Neuronal stem cell (in vitro differentiated cells): Measurements from ENCODE around the gene PAFAH2.

Experiments used
- DNase-seq: peaks from one replicate; pipeline ENCODE4 v3.0.0-alpha.2; 2013; ENCODE audit warnings: low spot score
- H2AFZ ChIP-seq: one replicate; pipeline ENCODE4 v1.6.1; 2013; ENCODE audit warnings: mild to moderate bottlenecking, low read length, inconsistent platforms
- H2AK5ac ChIP-seq: 2 replicates; pipeline ENCODE4 v1.6.1; 2013; ENCODE audit warnings: low read depth, mild to moderate bottlenecking, inconsistent platforms, low read length, moderate library complexity, mixed read lengths
- H2BK120ac ChIP-seq: 2 replicates; pipeline ENCODE4 v1.6.1; 2013; ENCODE audit warnings: low read depth, mild to moderate bottlenecking, inconsistent platforms, low read length, moderate library complexity, mixed read lengths
- H2BK12ac ChIP-seq: one replicate; pipeline ENCODE4 v1.6.1; 2013; ENCODE audit warnings: low read length, inconsistent platforms
- H2BK15ac ChIP-seq: 2 replicates; pipeline ENCODE4 v1.6.1; 2013; ENCODE audit warnings: mild to moderate bottlenecking, low read length, inconsistent platforms, mixed read lengths
- H2BK5ac ChIP-seq: one replicate; pipeline ENCODE4 v1.6.1; 2013; ENCODE audit warnings: inconsistent platforms, mild to moderate bottlenecking, low read length, moderate library complexity
- H3K14ac ChIP-seq: one replicate; pipeline ENCODE4 v1.6.1; 2013; ENCODE audit warnings: low read length, inconsistent platforms
- H3K18ac ChIP-seq: 2 replicates; pipeline ENCODE4 v1.6.1; 2013; ENCODE audit warnings: low read length, inconsistent platforms
- H3K23ac ChIP-seq: 2 replicates; pipeline ENCODE4 v1.6.1; 2013; ENCODE audit warnings: low read depth, mild to moderate bottlenecking, mixed read lengths, low read length, inconsistent platforms; ENCODE audit not compliant: poor library complexity
- H3K27ac ChIP-seq: replicated peaks from 3 replicates; pipeline ENCODE4 v1.5.1; 2013; ENCODE audit warnings: low read length, inconsistent platforms
- H3K27me3 ChIP-seq, 3 experiments: 2 replicates each; pipeline ENCODE4 v1.6.1; 2013; ENCODE audit warnings: low read length in 3 of 3, mild to moderate bottlenecking in 2 of 3, inconsistent platforms in 1 of 3, low read depth in 1 of 3, mixed read lengths in 1 of 3, moderate library complexity in 1 of 3; ENCODE audit not compliant: control insufficient read depth in 3 of 3, insufficient read depth in 3 of 3
- H3K36me3 ChIP-seq, 2 donors: replicated peaks in 1 of 2; 2 replicates each; pipeline ENCODE4 v1.6.1; 2013; ENCODE audit warnings: low read length in 2 of 2; ENCODE audit not compliant: control insufficient read depth in 2 of 2, insufficient read depth in 2 of 2
- H3K4ac ChIP-seq: 2 replicates; pipeline ENCODE4 v1.6.1; 2013; ENCODE audit warnings: inconsistent platforms, mild to moderate bottlenecking, low read length, moderate library complexity
- H3K4me1 ChIP-seq, 2 donors: 1 replicate in 1 of 2; 2 replicates in 1 of 2; pipeline ENCODE4 v1.6.1; 2013; ENCODE audit warnings: low read length in 2 of 2, low read depth in 1 of 2; ENCODE audit not compliant: control insufficient read depth in 2 of 2, insufficient read depth in 1 of 2
- H3K4me2 ChIP-seq: one replicate; pipeline ENCODE4 v1.6.1; 2013; ENCODE audit warnings: mild to moderate bottlenecking, low read length, inconsistent platforms; ENCODE audit not compliant: insufficient read depth, poor library complexity, severe bottlenecking
- H3K4me3 ChIP-seq, 2 donors: 2 replicates each; pipeline ENCODE4 v1.5.1; 2013; ENCODE audit warnings: low read length in 2 of 2, mild to moderate bottlenecking in 2 of 2, inconsistent platforms in 1 of 2, moderate library complexity in 1 of 2
- H3K79me1 ChIP-seq: one replicate; pipeline ENCODE4 v1.6.1; 2013; ENCODE audit warnings: low read depth, mild to moderate bottlenecking, inconsistent platforms, low read length, moderate library complexity
- H3K9ac ChIP-seq: one replicate; pipeline ENCODE4 v1.6.1; 2013; ENCODE audit warnings: mild to moderate bottlenecking, low read depth, low read length, inconsistent platforms; ENCODE audit not compliant: poor library complexity
- H3K9me3 ChIP-seq, 2 donors: replicated peaks in 1 of 2; 2 replicates each; pipeline versions ENCODE3 to v1.6.1; 2013; ENCODE audit warnings: low read length in 2 of 2, mild to moderate bottlenecking in 2 of 2, inconsistent platforms in 1 of 2, low read depth in 1 of 2, mixed read lengths in 1 of 2, moderate library complexity in 1 of 2; ENCODE audit not compliant: control insufficient read depth in 2 of 2, insufficient read depth in 1 of 2
- H4K8ac ChIP-seq: one replicate; pipeline ENCODE4 v1.6.1; 2013; ENCODE audit warnings: low read depth, mild to moderate bottlenecking, inconsistent platforms, low read length, moderate library complexity
- H4K91ac ChIP-seq: one replicate; pipeline ENCODE4 v1.6.1; 2013; ENCODE audit warnings: low read length, low read depth, mild to moderate bottlenecking, inconsistent platforms; ENCODE audit not compliant: poor library complexity
- WGBS, 2 donors: extraction: QIAGEN DNeasy Blood & Tissue Kit; methylation state at CpG; one replicate each; pipeline ENCODE4 v1.1.7; 2013; ENCODE audit warnings: missing lambda C conversion rate in 2 of 2, mixed read lengths in 1 of 2; ENCODE audit not compliant: insufficient read length in 2 of 2, insufficient replicate concordance in 1 of 2; ENCODE audit errors: extremely low coverage in 2 of 2; 5-methylcytosine and 5-hydroxymethylcytosine counted together

PAFAH2 gene

GRCh38 chr1:26028490-26028980, 30.7 kb upstream of the PAFAH2 start:
- peak overlapping the region; percentile 16 for H2BK15ac ChIP-seq
- no peak overlapping the region for H3K27ac ChIP-seq
- H2BK12ac ChIP-seq: no peak overlapping the region
- no peaks in the 10 kb centered on the region for H3K9me3 ChIP-seq
- no peak overlapping the region for H2AFZ ChIP-seq
- no peak overlapping the region for H3K4me3 ChIP-seq
- H3K14ac ChIP-seq: no peak overlapping the region
- H4K91ac ChIP-seq: peak overlapping the region; percentile 57
- no CpG with 5 or more reads among the region's 8 CpGs for WGBS, 2 donors
- peak overlapping the region; percentile 33 for H3K18ac ChIP-seq
- H3K27me3 ChIP-seq: peaks cover 0 to 9% (median 2%) of the 10 kb centered on the region in 3 experiments
- H4K8ac ChIP-seq: peak overlapping the region; percentile 73
- peak overlapping the region; percentile 73 for H3K9ac ChIP-seq
- H3K4ac ChIP-seq: no peak overlapping the region
- no peak overlapping the region for H3K4me2 ChIP-seq
- peak overlapping the region; percentile 14 for H3K23ac ChIP-seq
- H3K36me3 ChIP-seq: no peaks in the 10 kb centered on the region
- peaks cover 1 to 2% of the 10 kb centered on the region in 2 donors for H3K4me1 ChIP-seq
- no peak overlapping the region for H2BK120ac ChIP-seq
- H2BK5ac ChIP-seq: peak overlapping the region; percentile 30
- peak overlapping the region; percentile 5 for H2AK5ac ChIP-seq
- DNase-seq: no peak
- no peaks in the 10 kb centered on the region for H3K79me1 ChIP-seq

- Histone ChIP-seq H2BK120ac (no peak overlapping the region), H3K4me1 (peaks cover 1 to 2% of the 10 kb centered on the region in 2 donors), H3K23ac (peak overlapping the region; percentile 14), H3K9ac (peak overlapping the region; percentile 73), H4K91ac (peak overlapping the region; percentile 57), H2AFZ (no peak overlapping the region), H3K14ac (no peak overlapping the region), H2BK12ac (no peak overlapping the region), H3K27me3 (peaks cover 0 to 8% (median under 1%) of the 10 kb centered on the region in 3 experiments), H4K8ac (peak overlapping the region; percentile 73), H3K36me3 (no peaks in the 10 kb centered on the region), H2AK5ac (peak overlapping the region; percentile 5), H3K9me3 (no peaks in the 10 kb centered on the region), H2BK15ac (peak overlapping the region; percentile 16), H3K79me1 (no peaks in the 10 kb centered on the region), H2BK5ac (peak overlapping the region; percentile 30), H3K4me2 (no peak overlapping the region), H3K4ac (no peak overlapping the region), H3K27ac (no peak overlapping the region), H3K4me3 (no peak overlapping the region), H3K18ac (peak overlapping the region; percentile 33)
- no CpG with 5 or more reads among the region's 3 CpGs for WGBS, 2 donors
- DNase-seq: no peak
These were observed 30.0 kb upstream of the PAFAH2 start for GRCh38 chr1:26027716-26028489.

- no peak overlapping the region for H2AK5ac ChIP-seq
These were observed 27.7 kb upstream of the PAFAH2 start for GRCh38 chr1:26025517-26025916.

GRCh38 chr1:26025060-26025459, 27.2 kb upstream of the PAFAH2 start:
- Histone ChIP-seq H2BK5ac (no peak overlapping the region), H2BK12ac (no peak overlapping the region), H2AK5ac (no peak overlapping the region), H3K18ac (no peak overlapping the region), H3K4me3 (no peak overlapping the region), H3K4me2 (no peak overlapping the region), H4K91ac (no peak overlapping the region), H3K4me1 (peaks cover 7 to 21% of the 10 kb centered on the region in 2 donors), H2BK15ac (no peak overlapping the region), H3K14ac (no peak overlapping the region), H3K9me3 (no peaks in the 10 kb centered on the region), H3K36me3 (no peaks in the 10 kb centered on the region), H2AFZ (no peak overlapping the region), H3K79me1 (no peaks in the 10 kb centered on the region), H4K8ac (no peak overlapping the region), H3K23ac (no peak overlapping the region), H2BK120ac (no peak overlapping the region), H3K27me3 (peaks cover 0 to 8% (median 0%) of the 10 kb centered on the region in 3 experiments), H3K4ac (no peak overlapping the region), H3K27ac (no peak overlapping the region), H3K9ac (no peak overlapping the region)
- no peak for DNase-seq
- no CpG with 5 or more reads among the region's 5 CpGs for WGBS, 2 donors

More at GRCh38 chr1:26025517-26025916, 27.7 kb upstream of the PAFAH2 start:
- no peaks in the 10 kb centered on the region for H3K36me3 ChIP-seq
- no peak overlapping the region for H3K9ac ChIP-seq
- H2BK15ac ChIP-seq: no peak overlapping the region
- H2BK5ac ChIP-seq: no peak overlapping the region
- no peak overlapping the region for H3K18ac ChIP-seq
- H3K4me3 ChIP-seq: no peak overlapping the region
- no peak overlapping the region for H3K14ac ChIP-seq
- DNase-seq: no peak
- H3K4me1 ChIP-seq: peaks cover 7 to 16% of the 10 kb centered on the region in 2 donors
- WGBS, 2 donors: no CpG with 5 or more reads among the region's 5 CpGs
- H3K27ac ChIP-seq: no peak overlapping the region
- H3K4ac ChIP-seq: no peak overlapping the region
- no peaks in the 10 kb centered on the region for H3K9me3 ChIP-seq
- H2AFZ ChIP-seq: no peak overlapping the region
- H3K27me3 ChIP-seq: peaks cover 0 to 8% (median 0%) of the 10 kb centered on the region in 3 experiments
- no peak overlapping the region for H2BK12ac ChIP-seq
- no peak overlapping the region for H2BK120ac ChIP-seq
- H4K91ac ChIP-seq: no peak overlapping the region
- no peak overlapping the region for H4K8ac ChIP-seq
- no peaks in the 10 kb centered on the region for H3K79me1 ChIP-seq
- H3K4me2 ChIP-seq: no peak overlapping the region
- no peak overlapping the region for H3K23ac ChIP-seq
